GM12878 (cell line): ENCODE data around the gene VWA3A. TPM values are rescaled to one million over a fixed set of nuclear protein-coding genes. Genes with fewer than 3 reads are reported as not detected.
A peak's percentile ranks its signal among the peaks of the same experiment; 100 is the strongest.

Source experiments
- BHLHE40 ChIP-seq, 2 experiments: fragments of 450-650 bp in 1 of 2; IDR thresholded peaks; 2 replicates each; pipeline ENCODE4 v1.6.1; 2011 to 2017; ENCODE audit warnings: low read depth in 2 of 2, borderline replicate concordance in 1 of 2, improper control_type of control experiment in 1 of 2, low read length in 1 of 2, mild to moderate bottlenecking in 1 of 2
- CHD1 ChIP-seq: IDR thresholded peaks from 2 replicates; pipeline ENCODE4 v1.6.1; 2012; ENCODE audit warnings: low read depth, low read length, improper control_type of control experiment
- IKZF1 ChIP-seq: fragments of 450-650 bp; conservative IDR thresholded peaks from 2 replicates; pipeline ENCODE4 v1.6.1; 2017; ENCODE audit warnings: antibody characterized with exemption, mild to moderate bottlenecking
- IKZF2 ChIP-seq, 2 experiments: fragments of 450-650 bp; IDR thresholded peaks; 2 replicates each; pipeline ENCODE4 v1.6.1; 2017; ENCODE audit warnings: mild to moderate bottlenecking in 2 of 2, moderate library complexity in 2 of 2
- MEF2A ChIP-seq: IDR thresholded peaks from 2 replicates; pipeline ENCODE4 v1.6.1; 2011; ENCODE audit warnings: low read depth, mild to moderate bottlenecking, low read length, moderate library complexity; ENCODE audit not compliant: insufficient read depth
- MEF2B ChIP-seq: fragments of 450-650 bp; IDR thresholded peaks from 2 replicates; pipeline ENCODE4 v1.6.1; 2018; ENCODE audit warnings: mild to moderate bottlenecking, moderate library complexity; ENCODE audit not compliant: partially characterized antibody, poor library complexity, severe bottlenecking
- MXI1 ChIP-seq: fragments of 150-350 bp; IDR thresholded peaks from 2 replicates; pipeline ENCODE4 v1.6.1; 2011; ENCODE audit warnings: low read depth, mild to moderate bottlenecking, inconsistent platforms, low read length, improper control_type of control experiment
- PAX5 ChIP-seq: IDR thresholded peaks from 2 replicates; pipeline ENCODE4 v1.6.1; 2011; ENCODE audit warnings: low read depth, low read length, borderline replicate concordance
- POU2F2 ChIP-seq: IDR thresholded peaks from 3 replicates; pipeline ENCODE4 v1.6.1; 2011; ENCODE audit warnings: low read depth, mild to moderate bottlenecking, low read length, borderline replicate concordance
- RAD51 ChIP-seq: fragments of 450-650 bp; IDR thresholded peaks from 2 replicates; pipeline ENCODE4 v1.6.1; 2016; ENCODE audit warnings: moderate library complexity, mild to moderate bottlenecking, inconsistent platforms
- RFX5 ChIP-seq: IDR thresholded peaks from 2 replicates; pipeline ENCODE4 v1.6.1; 2011; ENCODE audit warnings: low read depth, low read length, improper control_type of control experiment
- SREBF2 ChIP-seq: IDR thresholded peaks from 2 replicates; pipeline ENCODE4 v1.6.1; 2012; ENCODE audit warnings: mild to moderate bottlenecking, low read length
- SUPT20H ChIP-seq: IDR thresholded peaks from 2 replicates; pipeline ENCODE4 v1.6.1; 2011; ENCODE audit warnings: low read depth, mild to moderate bottlenecking, low read length, moderate library complexity, borderline replicate concordance; ENCODE audit not compliant: control insufficient read depth
- polyA plus RNA-seq, 11 experiments: library from polyadenylated mRNA; depleted of rRNA in 4 of 11; unstranded in 6 of 11; stranded (reverse) in 5 of 11; fragments of >200 nt; fragmentation: Nextera tagmentation in 4 of 11; fragmentation: Illumina TruSeq in 1 of 11; extraction: Ambion mirVana in 4 of 11; extraction: Trizol in 1 of 11; gene quantifications; 1 replicate in 1 of 11; 2 replicates in 10 of 11; pipeline versions ENCODE4 v1.2.1 to v1.2.3, GENCODE V29; 2011 to 2016; ENCODE audit warnings: inconsistent platforms in 2 of 11, missing spikeins in 2 of 11, low read depth in 1 of 11
- total RNA-seq, 4 experiments: library from RNA; depleted of rRNA in 3 of 4; stranded (reverse); fragments of >200 nt in 3 of 4; fragmentation: Illumina TruSeq in 1 of 4; extraction: Trizol in 1 of 4; gene quantifications; 2 replicates each; pipeline versions ENCODE4 v1.2.1 to v1.2.3, GENCODE V29; 2013 to 2021
- TF ChIP-seq, protein P1 (sequence below): fragments of 450-650 bp; formaldehyde crosslinking; IDR thresholded peaks from 2 replicates; pipeline ENCODE4 v1.5.0; 2022; ENCODE audit warnings: mild to moderate bottlenecking, missing genetic modification characterization
- TF ChIP-seq, protein P2 (sequence below): fragments of 450-650 bp; IDR thresholded peaks from 2 replicates; pipeline ENCODE4 v1.6.1; 2017; ENCODE audit warnings: mild to moderate bottlenecking
- TF ChIP-seq, protein P3 (sequence below): fragments of 450-650 bp; IDR thresholded peaks from 2 replicates; pipeline ENCODE4 v1.6.1; 2017; ENCODE audit warnings: mild to moderate bottlenecking, moderate library complexity
- TF ChIP-seq, protein P4 (sequence below): IDR thresholded peaks from 2 replicates; pipeline ENCODE4 v1.6.1; 2012; ENCODE audit warnings: low read depth, low read length, improper control_type of control experiment

Gene VWA3A
- total and polyA plus RNA-seq, 10 of the 15 experiments (the other 5 are each of a cell fraction or from before 2014, with no cell fraction given) = 0.01 TPM; not detected in 9

DNA sequence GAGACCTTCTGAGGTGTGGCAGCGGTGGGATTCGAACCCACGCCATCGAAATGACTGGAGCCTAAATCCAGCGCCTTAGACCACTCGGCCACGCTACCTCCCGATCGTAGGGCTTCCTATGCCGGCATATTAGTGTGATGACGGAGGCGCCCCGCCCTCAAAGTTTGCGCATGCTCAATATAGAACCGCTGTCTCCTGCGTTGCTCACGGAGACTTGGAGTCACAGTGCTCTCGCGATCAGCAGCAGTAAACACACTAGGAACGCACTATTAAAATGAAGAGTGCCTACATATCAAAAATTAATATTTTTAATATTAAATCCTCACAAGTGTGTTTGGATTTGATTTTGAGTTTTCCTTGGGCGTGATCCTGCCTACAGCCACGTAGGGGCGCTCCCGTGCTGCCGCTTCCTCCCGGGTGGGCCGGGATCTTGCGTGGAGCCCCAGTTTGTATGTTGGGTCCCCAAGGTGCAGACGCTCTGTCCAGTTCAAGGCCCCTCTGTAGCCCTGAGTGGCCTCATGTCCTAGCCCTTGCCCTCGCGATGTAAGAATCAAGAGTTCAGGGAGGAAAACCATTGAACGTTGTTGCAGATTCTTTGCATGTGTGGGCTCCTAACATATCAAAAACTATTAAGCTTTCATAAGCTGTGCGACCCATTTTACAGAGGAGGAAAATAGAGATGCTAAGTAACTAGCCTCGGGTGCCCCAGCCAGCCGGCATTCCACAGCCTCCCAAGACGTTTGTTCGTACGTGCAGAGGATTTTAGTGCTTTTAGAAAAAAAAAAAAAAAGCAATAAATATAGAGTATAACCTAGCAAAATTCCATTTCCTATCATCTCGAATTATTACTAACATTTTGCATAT lies 103.6 kb downstream of the VWA3A start (continued):
- TF ChIP-seq, protein P1, sequence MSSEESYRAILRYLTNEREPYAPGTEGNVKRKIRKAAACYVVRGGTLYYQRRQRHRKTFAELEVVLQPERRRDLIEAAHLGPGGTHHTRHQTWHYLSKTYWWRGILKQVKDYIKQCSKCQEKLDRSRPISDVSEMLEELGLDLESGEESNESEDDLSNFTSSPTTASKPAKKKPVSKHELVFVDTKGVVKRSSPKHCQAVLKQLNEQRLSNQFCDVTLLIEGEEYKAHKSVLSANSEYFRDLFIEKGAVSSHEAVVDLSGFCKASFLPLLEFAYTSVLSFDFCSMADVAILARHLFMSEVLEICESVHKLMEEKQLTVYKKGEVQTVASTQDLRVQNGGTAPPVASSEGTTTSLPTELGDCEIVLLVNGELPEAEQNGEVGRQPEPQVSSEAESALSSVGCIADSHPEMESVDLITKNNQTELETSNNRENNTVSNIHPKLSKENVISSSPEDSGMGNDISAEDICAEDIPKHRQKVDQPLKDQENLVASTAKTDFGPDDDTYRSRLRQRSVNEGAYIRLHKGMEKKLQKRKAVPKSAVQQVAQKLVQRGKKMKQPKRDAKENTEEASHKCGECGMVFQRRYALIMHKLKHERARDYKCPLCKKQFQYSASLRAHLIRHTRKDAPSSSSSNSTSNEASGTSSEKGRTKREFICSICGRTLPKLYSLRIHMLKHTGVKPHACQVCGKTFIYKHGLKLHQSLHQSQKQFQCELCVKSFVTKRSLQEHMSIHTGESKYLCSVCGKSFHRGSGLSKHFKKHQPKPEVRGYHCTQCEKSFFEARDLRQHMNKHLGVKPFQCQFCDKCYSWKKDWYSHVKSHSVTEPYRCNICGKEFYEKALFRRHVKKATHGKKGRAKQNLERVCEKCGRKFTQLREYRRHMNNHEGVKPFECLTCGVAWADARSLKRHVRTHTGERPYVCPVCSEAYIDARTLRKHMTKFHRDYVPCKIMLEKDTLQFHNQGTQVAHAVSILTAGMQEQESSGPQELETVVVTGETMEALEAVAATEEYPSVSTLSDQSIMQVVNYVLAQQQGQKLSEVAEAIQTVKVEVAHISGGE = no peak
- TF ChIP-seq SUPT20H (no peak), IKZF2 (IDR thresholded peaks at IDR 0.05) (peak; percentile 38 to 69), MEF2B (no peak), RAD51 (0 out of 2 replicates have a peak, but pooled peaks have one; percentile 18), SREBF2 (peak; percentile 100), PAX5 (0 out of 2 replicates have a peak, but pooled peaks have one; percentile 45), MEF2A (peak; percentile 69), POU2F2 (peak; percentile 58; the same call in 2 of the 3 replicates), BHLHE40 (IDR thresholded peaks at IDR 0.05; ENCODE audit: borderline replicate concordance in 1 of 2, low read depth in 2 of 2, low read length in 1 of 2) (peak; percentile 13 to 32; a peak in 1 of 4 replicates), RFX5 (no peak), MXI1 (0 out of 2 replicates have a peak, but pooled peaks have one; percentile 61), IKZF1 (peak; percentile 62), CHD1 (0 out of 2 replicates have a peak, but pooled peaks have one; percentile 56)
- TF ChIP-seq, protein P2, sequence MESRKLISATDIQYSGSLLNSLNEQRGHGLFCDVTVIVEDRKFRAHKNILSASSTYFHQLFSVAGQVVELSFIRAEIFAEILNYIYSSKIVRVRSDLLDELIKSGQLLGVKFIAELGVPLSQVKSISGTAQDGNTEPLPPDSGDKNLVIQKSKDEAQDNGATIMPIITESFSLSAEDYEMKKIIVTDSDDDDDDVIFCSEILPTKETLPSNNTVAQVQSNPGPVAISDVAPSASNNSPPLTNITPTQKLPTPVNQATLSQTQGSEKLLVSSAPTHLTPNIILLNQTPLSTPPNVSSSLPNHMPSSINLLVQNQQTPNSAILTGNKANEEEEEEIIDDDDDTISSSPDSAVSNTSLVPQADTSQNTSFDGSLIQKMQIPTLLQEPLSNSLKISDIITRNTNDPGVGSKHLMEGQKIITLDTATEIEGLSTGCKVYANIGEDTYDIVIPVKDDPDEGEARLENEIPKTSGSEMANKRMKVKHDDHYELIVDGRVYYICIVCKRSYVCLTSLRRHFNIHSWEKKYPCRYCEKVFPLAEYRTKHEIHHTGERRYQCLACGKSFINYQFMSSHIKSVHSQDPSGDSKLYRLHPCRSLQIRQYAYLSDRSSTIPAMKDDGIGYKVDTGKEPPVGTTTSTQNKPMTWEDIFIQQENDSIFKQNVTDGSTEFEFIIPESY = 0 out of 2 replicates have a peak, but pooled peaks have one; percentile 12
- TF ChIP-seq, protein P3, sequence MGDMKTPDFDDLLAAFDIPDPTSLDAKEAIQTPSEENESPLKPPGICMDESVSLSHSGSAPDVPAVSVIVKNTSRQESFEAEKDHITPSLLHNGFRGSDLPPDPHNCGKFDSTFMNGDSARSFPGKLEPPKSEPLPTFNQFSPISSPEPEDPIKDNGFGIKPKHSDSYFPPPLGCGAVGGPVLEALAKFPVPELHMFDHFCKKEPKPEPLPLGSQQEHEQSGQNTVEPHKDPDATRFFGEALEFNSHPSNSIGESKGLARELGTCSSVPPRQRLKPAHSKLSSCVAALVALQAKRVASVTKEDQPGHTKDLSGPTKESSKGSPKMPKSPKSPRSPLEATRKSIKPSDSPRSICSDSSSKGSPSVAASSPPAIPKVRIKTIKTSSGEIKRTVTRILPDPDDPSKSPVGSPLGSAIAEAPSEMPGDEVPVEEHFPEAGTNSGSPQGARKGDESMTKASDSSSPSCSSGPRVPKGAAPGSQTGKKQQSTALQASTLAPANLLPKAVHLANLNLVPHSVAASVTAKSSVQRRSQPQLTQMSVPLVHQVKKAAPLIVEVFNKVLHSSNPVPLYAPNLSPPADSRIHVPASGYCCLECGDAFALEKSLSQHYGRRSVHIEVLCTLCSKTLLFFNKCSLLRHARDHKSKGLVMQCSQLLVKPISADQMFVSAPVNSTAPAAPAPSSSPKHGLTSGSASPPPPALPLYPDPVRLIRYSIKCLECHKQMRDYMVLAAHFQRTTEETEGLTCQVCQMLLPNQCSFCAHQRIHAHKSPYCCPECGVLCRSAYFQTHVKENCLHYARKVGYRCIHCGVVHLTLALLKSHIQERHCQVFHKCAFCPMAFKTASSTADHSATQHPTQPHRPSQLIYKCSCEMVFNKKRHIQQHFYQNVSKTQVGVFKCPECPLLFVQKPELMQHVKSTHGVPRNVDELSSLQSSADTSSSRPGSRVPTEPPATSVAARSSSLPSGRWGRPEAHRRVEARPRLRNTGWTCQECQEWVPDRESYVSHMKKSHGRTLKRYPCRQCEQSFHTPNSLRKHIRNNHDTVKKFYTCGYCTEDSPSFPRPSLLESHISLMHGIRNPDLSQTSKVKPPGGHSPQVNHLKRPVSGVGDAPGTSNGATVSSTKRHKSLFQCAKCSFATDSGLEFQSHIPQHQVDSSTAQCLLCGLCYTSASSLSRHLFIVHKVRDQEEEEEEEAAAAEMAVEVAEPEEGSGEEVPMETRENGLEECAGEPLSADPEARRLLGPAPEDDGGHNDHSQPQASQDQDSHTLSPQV = no peak
- TF ChIP-seq, protein P4, sequence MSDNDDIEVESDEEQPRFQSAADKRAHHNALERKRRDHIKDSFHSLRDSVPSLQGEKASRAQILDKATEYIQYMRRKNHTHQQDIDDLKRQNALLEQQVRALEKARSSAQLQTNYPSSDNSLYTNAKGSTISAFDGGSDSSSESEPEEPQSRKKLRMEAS = 0 out of 2 replicates have a peak, but pooled peaks have one; percentile 57
